ENCODE results near the gene DSG3.
"Not testable (repeated sequence)": the region's sequence is repeated elsewhere in the genome, so short reads cannot be mapped to it uniquely, and the experiment has no call there.

DSG3 gene

DNA sequence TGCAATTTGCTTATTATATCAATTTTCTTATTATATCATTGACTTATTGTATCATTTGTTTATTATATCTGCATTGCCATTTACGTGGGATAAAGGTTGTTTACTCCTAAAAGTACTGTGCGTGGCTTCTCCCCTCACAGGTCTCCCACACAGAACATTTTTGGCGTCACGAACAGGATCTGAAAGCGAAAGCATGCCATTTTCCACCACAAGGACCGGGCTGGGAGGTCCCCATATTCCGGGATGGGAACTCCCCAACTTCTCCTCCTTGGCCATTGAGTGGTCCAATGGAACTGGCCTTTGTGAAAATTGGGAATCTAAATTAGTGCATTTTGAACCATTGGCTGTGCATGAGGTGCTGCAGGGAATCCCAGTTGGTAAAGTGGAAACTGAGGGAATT, 45.6 kb downstream of the DSG3 start:
- no peak for DNase-seq

DNA sequence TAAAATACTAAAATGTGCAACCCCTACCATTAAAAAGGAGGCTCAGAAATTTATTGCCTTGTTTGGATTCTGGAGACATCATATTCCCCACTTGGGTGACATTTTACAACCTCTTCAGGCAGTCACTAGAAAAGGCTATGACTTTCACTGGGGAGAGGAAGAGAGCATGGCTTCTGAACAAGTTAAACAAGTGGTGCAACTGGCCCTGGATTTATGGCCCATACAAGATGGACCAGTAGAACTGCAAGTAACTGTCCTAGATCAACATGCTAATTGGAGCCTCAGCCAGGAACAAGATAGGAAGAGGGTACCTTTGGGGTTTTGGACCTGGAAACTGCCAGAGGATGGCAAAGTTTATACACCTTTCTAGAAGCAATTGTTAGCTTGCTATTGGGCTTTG, 46.4 kb downstream of the DSG3 start:
- no peak for DNase-seq

DNA sequence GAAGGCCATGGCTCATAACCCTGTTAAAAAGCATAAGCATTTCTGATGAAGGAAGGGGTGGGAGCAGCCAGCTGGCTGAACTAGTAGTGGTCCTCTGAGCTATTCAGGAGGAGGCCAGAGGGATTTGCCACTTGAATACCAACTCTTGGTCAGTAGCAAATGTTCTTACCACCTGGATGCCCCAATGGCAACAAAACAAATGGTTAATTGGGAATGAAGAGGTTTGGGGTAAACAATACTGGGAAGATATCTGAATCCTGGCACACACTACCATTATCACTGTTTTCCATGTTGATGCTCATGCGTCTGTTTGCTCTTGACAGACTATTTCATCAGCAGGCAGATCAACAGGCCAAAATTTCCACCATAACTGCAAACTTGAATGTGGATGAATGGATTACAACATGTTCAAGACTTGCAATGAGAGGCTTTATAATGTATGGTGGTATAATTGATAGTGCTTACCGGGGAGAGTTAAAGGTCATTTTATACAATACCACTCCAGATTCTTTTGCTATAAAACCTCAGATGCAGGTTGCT, 47.2 kb downstream of the DSG3 start:
- DNase-seq = not testable (repeated sequence)

DNA sequence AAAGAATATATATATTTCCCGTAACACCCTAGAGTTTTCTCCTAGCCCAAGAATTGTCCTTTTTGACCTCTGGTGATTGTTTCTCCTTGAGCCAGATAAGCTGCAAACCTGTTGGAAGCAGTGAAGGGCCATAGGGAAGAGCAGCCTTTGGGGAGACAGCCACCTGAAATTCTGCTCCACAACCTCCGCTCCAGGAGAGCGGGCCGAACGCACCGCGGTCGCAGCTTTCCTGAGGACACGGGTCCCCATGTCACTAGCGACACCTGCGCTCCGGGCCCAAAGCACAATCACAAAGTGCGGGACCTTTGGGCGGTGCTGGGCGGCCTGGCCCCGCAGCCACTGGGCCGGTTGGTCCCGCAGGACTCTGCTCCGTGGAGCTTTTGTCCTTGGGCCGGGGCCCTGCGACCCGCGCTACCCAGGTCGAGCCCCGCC, 49.9 kb downstream of the DSG3 start:
- DNase-seq = no peak

DNA sequence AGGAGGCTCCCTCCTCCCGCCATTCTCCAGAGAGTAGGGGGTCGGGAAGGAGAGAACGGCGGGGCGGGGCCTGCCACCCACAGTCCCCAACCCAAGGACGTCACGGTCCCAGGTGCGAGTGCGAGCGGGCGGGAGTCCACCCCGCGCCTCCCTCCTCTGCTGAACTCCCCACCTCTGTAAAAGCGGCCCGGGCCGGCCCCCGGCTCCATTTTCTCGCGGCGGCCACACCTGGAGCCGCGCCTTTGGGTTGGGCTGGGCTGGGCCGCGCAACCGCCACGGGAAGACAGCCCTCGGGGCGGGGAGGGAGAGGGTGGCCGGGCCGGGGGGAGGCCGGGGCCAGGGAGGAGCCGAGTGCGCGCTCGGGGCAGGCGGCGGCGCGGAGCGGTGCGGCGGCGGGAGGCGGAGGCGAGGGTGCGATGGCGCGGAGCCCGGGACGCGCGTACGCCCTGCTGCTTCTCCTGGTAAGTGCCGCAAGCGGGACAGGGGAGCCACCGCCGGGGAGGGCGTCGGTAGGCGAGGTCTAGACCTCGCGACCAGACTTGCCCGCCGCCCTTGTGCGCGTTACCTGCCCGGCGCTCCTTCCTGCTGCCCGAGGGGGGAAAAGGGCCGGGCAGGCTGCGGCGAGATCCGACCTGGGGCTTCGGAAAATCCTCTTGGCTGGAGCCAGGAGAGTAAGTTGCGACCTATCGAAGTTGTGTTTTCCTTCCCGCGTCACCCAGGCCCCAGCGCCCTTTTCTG, 50.5 kb downstream of the DSG3 start, which contains the start of gene DSG2:
Gene DSG2 (plus strand): TSS at position 342 of the 738 bp plus-strand sequence. CDS start 75 bp downstream, at position 417.
- no peak for DNase-seq

DNA sequence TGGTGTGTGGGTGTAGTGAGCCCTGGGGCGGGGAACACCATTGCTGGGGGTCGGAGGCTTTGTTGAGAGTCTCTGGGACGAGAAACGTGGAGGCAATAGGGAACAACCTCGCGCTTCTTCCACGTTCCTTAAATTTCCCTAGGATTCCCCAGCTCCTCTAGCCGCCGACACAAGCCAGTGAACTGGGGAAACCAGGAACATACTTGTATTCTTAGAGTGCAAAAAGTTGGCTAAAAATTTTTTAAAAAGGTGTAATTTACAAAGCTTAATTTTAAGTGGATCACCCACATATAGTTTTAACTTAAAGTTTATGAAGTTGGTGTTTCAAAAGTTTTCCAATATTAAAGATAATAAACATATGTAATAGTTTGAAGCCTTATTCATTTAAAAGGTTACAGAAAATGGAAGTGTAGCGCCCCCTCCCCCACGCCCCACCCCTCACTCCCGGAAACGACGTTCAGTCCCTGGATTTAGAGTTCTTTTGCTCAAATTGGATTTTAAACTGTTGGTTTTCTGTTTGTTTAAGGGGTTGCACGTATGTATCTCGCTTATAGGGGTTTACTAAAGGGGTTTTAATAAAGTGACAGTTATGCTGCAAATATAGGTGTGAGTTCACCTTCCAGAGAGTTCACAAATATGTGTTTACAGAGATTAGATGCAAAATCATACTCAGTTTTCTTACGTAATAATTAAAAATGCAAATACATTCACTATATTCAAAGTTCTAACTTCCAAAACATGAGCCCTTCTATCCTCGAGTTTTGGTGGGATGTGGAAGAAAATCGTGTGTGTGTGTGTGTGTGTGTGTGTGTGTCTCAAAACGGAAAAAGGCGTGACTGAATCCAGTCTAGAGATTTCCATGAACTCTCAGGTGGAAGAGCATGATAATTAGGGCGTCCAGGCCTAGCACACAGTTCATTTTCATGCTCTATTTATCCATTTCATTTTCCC, 51.3 kb downstream of the DSG3 start:
- no peak for DNase-seq

DNA sequence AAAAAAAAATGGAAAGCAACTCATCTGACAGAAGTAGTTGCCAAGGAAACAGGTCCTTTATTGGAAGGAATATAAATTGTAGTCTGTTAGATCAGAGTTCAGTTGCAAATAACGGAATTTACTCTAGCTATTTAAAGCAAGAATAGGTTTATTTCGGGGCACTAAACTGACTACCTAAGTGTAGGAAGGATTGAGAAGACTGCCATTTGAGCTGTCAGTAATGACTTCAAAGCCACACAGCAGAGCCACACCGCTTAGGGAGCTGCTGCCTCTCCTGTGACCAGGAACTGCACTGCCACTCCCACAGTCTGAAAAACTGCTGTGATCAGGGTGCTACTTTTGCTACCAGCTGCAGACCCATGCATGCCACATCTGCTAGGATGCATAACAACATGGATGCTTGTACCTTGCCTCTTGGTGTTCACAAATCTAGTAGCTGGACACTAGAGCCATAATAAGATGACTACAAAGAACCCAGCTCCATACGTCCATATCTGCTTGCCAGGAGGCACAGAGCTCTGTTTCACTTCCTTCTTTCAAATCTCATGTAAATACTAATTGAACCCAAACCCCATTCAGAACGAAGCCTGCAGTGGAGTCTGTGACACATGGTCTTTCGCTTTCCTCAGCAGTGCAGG, 52.6 kb downstream of the DSG3 start:
- DNase-seq = no peak

DNA sequence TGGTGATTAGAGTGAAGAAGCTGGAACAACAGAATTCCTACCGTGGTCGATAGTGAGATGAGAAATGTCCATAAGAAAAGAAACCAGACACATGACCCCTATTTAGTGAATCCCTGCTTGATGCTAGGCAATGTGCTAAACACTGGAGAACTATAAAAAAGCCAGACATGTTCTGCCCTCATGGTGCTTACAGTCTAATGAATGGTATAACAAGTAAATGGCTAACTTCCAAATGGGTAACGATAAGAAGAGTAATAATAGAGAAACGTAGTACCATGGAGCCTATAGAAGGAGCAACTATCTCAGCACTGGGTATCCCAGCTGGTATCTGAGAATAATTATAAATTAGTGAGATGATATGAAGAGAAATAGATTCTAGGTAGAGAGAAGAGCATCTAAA, 55.5 kb downstream of the DSG3 start:
- DNase-seq = no peak

DNA sequence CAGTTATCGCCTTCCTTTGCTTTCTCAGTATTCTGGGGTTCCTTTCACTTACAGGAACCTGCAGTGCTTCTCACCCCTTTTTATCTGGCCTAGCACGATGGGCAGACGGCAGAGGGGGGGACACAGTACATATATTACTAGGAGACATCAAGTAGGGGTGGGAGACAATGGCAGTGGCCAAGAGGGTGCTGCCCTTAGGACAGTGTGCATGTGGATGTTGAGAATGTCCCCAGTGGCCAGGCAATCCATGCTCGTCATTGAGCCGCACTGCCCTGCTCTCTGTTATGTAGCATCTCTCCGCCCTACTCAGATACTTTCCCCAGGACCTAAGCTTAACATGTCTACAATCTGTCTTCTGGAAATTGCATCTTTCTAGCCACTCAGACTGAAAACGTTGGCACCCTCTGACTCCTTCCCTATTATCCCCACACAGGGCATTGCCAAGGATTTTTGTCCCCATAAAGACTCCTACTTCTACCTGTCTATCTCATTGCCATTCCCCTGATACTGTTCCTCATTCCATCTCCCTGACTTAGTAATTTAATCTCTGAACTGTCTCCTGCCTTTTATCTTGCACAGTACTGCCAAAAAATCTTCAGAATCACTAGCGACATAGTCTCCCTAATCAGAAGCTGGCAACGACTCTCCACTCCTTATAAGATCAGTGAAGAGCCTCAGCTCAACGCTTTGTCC, 57.1 kb downstream of the DSG3 start:
- DNase-seq = no peak

DNA sequence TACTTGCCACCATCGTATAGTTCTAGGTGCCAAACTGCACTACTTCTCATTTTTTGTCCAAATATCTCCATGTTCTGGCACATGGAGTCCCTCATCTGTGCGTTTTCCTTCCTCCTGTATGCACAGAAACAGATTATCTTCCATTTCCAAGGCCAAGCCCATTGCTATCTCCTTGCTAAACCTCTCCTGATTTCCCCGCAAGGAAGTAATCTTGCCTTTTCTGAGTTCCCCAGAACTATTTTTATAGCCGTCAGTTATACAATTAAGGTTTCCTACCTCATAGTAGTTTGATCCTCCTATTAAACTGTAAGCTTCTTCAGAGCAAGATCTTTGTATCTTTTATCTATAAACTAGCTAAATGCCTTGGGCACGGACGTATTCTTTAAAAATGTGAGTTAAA, 57.6 kb downstream of the DSG3 start:
- DNase-seq = no peak

DNA sequence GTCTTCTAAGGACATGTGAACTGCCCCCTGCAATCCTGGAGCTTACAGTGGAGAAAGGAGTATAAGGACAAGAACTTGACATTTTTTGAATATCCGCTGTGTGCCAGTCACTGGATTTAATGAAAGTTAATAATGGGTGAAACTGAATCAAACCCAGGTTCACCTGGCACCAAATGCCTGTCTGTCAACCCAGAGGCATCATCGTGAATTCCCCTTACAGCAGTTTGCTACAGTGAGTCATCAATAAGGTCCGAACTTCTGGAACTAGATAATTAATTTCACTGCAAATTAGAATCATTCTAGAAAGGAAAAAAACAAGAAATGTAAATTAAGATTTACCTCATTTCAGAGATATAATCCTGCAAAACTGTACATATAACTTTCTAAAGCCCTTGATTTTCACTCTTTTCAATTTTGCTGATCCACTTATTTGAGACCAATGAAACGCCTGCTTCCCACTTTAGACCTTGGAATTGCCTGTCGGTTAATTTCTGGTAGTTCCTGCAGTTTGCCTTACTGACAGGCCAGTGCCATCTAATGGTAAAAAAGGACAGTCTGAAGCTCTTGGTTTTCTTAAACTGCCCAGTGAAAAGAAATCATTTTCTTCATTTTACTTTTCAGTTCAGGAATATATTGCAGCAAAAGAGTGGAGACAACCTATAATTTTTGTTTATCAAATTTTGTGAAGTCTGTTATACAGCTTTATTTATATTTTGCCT, 58.6 kb downstream of the DSG3 start:
- DNase-seq = no peak

DNA sequence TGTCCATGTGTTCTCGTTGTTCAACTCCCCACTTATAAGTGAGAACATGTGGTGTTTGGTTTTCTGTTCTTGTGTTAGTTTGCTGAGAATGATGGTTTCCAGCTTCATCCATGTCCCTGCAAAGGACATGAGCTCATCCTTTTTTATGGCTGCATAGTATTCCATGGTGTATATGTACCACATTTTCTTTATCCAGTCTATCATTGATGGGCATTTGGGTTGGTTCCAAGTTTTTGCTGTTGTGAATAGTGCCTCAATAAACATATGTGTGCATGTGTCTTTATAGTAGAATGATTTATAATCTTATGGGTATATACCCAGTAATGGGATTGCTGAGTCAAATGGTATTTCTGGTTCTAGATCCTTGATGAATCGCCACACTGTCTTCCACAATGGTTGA, 59.6 kb downstream of the DSG3 start:
- not testable (repeated sequence) for DNase-seq

DNA sequence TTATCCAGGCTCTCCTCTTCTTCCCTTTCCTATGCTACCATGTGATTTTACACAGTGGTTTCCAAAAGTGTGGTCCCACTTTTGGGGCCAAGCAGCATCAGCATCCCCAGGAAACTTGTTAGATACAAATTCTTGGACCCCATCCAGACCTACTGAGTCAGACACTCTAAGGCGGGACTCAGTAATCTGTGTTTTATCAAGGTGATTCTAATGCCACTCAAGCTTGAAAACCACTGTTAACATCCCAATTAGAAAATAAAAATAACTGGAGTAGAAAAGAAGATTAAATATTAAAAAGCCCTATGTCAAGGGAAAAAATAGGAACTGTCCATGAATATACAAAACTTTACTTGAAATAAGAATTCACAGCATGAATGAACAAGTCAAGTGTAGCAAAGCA, 61.2 kb downstream of the DSG3 start:
- DNase-seq = no peak

DNA sequence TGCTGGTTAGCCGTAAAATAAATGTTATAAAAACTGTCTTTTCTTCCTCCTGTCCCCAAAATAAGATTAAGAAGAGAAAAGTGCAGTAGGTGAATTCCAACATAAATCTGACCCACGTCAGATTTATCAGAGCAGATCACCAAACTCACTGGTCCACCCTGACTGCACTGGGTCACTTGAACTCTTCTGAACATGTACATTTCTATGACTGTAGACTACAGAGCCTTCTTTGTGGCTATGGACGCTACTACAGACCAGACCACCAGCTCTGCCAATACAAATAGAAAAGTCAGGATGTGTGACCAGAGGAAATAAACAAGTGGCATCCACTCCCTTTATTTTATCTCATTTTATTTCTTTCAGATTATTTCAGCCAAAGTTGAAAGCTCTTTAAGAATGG, 62.0 kb downstream of the DSG3 start:
- DNase-seq = no peak

DNA sequence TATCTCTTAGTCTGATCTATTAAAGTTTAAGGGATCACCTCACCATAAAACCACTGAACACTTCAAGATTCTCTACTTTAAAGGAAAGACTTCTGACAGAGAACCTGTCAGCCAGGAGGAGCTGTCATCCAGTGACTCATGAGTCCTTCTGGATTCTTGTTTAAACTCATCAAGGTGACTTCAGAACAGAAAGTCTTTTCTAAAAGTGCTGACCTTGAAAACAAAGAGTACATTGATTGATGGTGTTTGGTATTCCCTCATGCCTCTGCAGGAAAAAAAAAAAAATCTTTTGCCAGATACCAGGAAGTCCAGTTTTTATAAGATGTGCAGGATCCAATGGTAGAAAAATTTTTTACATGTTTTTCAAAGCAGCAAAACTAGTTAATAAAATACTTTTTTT, 62.8 kb downstream of the DSG3 start:
- DNase-seq = no peak

DNA sequence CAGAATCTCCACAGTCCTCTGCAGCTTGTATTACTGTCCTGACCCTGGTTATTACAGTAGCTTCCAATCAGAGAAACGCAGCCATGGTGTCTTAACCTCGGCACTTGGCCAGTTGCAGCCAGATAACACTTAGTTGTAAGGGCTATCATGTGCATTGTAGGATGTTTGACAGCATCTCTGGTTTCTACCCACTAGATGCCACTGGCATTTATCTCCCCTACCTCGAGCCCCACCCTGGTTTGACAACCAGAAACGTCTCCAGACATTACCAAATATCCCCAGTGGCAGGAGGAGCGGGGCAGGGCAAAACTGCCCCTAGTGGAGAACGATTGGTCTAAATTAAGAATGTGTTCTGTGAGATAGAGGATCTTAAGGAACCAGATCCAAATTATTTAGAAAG, 63.6 kb downstream of the DSG3 start:
- DNase-seq = no peak

DNA sequence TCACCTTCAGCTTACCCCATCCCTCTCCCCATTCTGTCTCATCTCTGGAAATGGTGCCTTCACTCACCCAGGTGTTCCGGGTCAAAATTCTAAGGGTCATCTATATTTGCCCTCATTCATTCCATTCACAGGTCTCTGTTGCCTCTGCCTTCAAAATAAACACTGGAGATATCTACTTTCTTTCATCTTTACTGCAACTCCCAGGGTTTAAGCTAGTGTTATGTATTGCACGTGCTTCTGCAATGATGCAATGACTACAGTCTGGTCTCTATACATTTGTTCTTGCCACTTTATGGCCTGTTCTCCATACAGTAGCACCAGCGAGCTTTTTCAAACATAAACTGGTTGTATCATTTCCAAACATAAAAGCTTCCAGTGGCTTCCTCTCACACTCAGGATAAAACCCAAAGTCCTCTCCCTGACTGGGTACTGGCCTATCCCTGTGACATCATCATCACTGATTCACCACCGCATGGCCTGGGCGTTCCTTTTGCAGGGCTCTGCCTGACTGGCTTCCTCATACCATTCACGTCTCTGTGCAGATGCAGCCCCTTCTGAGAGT, 64.7 kb downstream of the DSG3 start:
- no peak for DNase-seq

DNA sequence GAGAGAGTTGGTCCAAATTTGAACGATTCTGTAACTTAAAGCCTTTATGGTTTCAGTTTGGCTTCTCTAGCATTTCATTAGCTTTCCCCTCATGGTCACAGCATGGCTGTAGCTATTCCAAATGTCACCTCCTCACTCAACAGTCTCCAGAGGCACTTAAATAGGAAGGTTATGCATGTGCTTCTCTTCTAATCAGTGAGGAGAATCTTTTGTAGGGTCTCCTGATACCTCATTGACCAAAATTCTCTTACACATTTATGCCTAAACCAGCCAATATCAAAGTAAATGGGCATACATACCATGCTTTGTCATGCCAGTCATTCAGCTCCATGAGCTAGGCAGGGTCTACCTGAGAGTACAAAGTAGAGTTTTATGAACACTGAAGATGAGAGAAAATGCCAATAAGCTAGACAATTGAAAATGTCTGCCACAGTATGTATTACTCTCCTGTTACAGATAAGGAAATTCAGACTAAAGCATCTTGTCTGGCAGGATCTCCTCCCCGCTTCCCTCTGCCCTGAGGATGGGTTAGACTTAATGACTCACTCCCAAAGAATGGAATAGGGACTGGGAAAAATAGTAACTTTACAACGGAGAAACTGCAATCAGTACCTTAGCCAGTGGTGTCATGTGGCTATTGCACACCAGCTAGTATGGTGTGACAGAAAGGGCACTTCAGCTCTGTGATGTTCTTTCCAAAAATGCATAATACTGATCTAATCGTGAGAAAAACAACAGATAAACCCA, 65.8 kb downstream of the DSG3 start:
- no peak for DNase-seq

DNA sequence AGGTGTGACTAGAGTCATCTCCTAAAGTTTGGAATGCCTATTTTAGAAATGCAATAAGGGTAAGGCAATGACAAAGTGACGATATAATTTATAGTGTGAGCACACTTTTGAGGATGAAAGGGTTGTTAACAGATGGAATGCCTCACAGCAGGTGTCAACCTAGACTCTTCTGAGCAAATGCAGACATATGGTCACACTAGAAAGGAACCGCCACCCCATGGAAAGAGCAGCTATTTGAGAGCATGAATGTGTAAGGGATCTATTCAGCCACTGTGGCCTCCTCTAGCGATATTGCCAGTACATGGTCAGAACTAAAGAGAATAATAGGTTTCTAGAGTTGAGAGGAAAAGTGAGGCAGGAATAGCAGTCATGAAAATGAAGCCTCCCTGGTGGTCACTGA, 68.9 kb downstream of the DSG3 start:
- no peak for DNase-seq

DNA sequence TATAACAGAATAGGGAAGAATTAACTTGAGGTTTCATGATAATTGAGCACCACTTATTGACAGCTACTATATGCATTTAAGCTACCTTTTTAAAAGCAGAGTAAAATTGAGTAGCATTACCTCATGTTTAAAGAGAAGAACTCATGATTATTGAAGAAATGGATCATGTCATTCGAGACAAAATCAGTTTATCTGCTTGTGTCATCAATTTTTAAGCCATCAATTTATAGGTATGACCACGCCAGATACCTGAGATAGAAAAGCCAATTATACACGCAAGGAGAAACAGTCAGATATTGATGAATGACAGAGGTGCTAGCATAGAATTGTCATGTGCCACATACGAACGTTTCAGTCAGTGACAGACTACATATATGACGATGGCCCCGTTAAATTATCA, 78.8 kb downstream of the DSG3 start:
- no peak for DNase-seq

All from activated CD4-positive, alpha-beta T cell treated with anti-CD3 and anti-CD28 coated beads, Interleukin-2, amount 50 U/mL, for 4 hours (primary cell).